Loucy (cell line): Measurements from ENCODE around the gene FOXK1.
"Not testable (repeated sequence)": the region's sequence is repeated elsewhere in the genome, so short reads cannot be mapped to it uniquely, and the experiment has no call there.

Experiments used
- H2AFZ ChIP-seq: fragments of 200-600 bp; sonication (generic); 2 replicates; pipeline ENCODE4 v1.6.0; 2016; ENCODE audit warnings: antibody characterized with exemption, mild to moderate bottlenecking, low read length, moderate library complexity
- H3F3A ChIP-seq: fragments of 200-600 bp; 2 replicates; pipeline ENCODE4 v1.6.0; 2016; ENCODE audit warnings: antibody characterized with exemption, low read depth, mild to moderate bottlenecking
- H3K27me3 ChIP-seq: fragments of 200-600 bp; sonication (generic); 2 replicates; pipeline ENCODE4 v1.6.1; 2014; ENCODE audit warnings: low read length, mild to moderate bottlenecking; ENCODE audit not compliant: insufficient read depth, poor library complexity, severe bottlenecking
- H3K36me3 ChIP-seq: fragments of 200-600 bp; sonication (generic); 2 replicates; pipeline ENCODE4 v1.6.1; 2016; ENCODE audit warnings: low read length; ENCODE audit not compliant: insufficient read depth
- H3K4me1 ChIP-seq: fragments of 200-600 bp; sonication (generic); 2 replicates; pipeline ENCODE4 v1.5.1; 2014; ENCODE audit warnings: low read length, mild to moderate bottlenecking; ENCODE audit not compliant: insufficient read depth, poor library complexity, severe bottlenecking
- H3K4me2 ChIP-seq: fragments of 200-600 bp; sonication (generic); 2 replicates; pipeline ENCODE4 v1.6.0; 2014; ENCODE audit warnings: antibody characterized with exemption, low read length, low read depth, mild to moderate bottlenecking; ENCODE audit not compliant: poor library complexity, severe bottlenecking
- H3K4me3 ChIP-seq: fragments of 200-600 bp; sonication (generic); 2 replicates; pipeline ENCODE4 v1.5.1; 2014; ENCODE audit warnings: low read length, mild to moderate bottlenecking, mixed read lengths; ENCODE audit not compliant: poor library complexity, severe bottlenecking
- H3K79me2 ChIP-seq: fragments of 200-600 bp; sonication (generic); 2 replicates; pipeline ENCODE4 v1.6.1; 2014; ENCODE audit warnings: low read length; ENCODE audit not compliant: insufficient read depth
- H3K9ac ChIP-seq: fragments of 200-600 bp; sonication (generic); 2 replicates; pipeline ENCODE4 v1.6.0; 2014; ENCODE audit warnings: mild to moderate bottlenecking, low read depth, low read length, moderate library complexity; ENCODE audit not compliant: poor library complexity, severe bottlenecking
- H3K9me2 ChIP-seq: fragments of 200-600 bp; sonication (generic); replicated peaks from 2 replicates; pipeline ENCODE4 v1.6.1; 2016; ENCODE audit warnings: low read depth, low read length, mixed read lengths
- H3K9me3 ChIP-seq: fragments of 200-600 bp; sonication (generic); 2 replicates; pipeline ENCODE4 v1.6.1; 2014; ENCODE audit warnings: mild to moderate bottlenecking, antibody characterized with exemption, low read length, low read depth; ENCODE audit not compliant: insufficient read depth
- H4K20me1 ChIP-seq: fragments of 200-600 bp; sonication (generic); 2 replicates; pipeline ENCODE4 v1.6.0; 2014; ENCODE audit warnings: antibody characterized with exemption, low read length, mild to moderate bottlenecking; ENCODE audit not compliant: insufficient read depth, poor library complexity, severe bottlenecking
- EZH2phosphoT487 ChIP-seq: fragments of 200-600 bp; IDR thresholded peaks from 2 replicates; pipeline ENCODE4 v1.6.1; 2018; ENCODE audit warnings: antibody characterized with exemption, mild to moderate bottlenecking, moderate library complexity, borderline replicate concordance
- TF ChIP-seq, protein P1 (sequence below): fragments of 200-600 bp; sonication (generic); conservative IDR thresholded peaks from 2 replicates; pipeline ENCODE4 v1.5.1; 2014; ENCODE audit warnings: mild to moderate bottlenecking, antibody characterized with exemption, low read length

Gene FOXK1

DNA sequence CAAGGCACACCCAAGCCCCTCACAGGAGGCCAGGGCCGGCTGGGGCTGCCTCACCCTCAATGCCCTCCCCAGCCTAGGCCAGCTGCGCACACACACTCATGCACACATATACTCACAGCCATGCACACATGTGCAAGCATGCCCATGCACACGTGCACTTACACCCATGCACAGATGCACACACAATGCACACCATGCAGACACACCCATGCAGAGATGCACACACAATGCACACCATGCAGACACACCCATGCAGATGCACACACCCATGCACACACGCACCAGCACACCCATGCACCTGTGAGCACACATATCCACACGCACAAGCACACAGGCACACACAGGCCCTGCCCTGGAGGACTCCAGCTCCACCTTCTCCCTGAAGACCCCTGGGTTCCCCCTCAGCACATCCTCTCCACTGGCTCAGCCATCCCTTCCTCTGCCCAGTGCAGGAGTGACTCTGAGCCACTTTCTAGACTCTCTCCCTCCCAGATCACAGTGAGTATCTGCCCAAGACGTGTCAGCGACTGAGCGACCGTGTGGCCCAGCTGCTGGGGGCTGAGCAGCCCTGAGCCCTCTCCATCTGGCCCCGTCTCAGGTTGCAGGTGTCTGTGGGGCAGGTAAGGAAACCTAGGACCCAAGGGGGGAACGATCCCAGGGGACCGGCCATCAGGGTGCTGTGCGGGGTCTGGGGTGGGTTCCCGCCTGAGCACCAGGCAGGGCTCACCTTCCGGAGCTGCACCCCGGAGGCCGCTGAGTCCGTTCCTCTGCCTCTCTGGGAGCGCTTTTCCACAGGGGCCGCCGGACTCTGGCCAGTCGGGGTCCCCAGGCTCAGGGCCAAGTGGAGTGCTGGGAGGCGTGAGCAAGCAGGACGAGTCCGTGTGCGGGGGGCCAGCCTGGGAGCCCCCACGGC, 119.1 kb downstream of the FOXK1 start:
- H3K4me1 ChIP-seq: no peaks in the 10 kb centered on the region
- no peaks in the 10 kb centered on the region for H3K27me3 ChIP-seq
- no peaks in the 10 kb centered on the region for H3F3A ChIP-seq
- no peaks in the 10 kb centered on the region for H3K79me2 ChIP-seq
- H3K9me2 ChIP-seq: no peaks in the 10 kb centered on the region
- H3K36me3 ChIP-seq: no peaks in the 10 kb centered on the region
- H3K4me2 ChIP-seq: no peak overlapping the region
- H2AFZ ChIP-seq: no peak overlapping the region
- H3K9me3 ChIP-seq: no peaks in the 10 kb centered on the region
- TF ChIP-seq, protein P1, sequence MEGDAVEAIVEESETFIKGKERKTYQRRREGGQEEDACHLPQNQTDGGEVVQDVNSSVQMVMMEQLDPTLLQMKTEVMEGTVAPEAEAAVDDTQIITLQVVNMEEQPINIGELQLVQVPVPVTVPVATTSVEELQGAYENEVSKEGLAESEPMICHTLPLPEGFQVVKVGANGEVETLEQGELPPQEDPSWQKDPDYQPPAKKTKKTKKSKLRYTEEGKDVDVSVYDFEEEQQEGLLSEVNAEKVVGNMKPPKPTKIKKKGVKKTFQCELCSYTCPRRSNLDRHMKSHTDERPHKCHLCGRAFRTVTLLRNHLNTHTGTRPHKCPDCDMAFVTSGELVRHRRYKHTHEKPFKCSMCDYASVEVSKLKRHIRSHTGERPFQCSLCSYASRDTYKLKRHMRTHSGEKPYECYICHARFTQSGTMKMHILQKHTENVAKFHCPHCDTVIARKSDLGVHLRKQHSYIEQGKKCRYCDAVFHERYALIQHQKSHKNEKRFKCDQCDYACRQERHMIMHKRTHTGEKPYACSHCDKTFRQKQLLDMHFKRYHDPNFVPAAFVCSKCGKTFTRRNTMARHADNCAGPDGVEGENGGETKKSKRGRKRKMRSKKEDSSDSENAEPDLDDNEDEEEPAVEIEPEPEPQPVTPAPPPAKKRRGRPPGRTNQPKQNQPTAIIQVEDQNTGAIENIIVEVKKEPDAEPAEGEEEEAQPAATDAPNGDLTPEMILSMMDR: no peak
- TF ChIP-seq EZH2phosphoT487: no peak
- no peaks in the 10 kb centered on the region for H4K20me1 ChIP-seq
- no peak overlapping the region for H3K9ac ChIP-seq
- H3K4me3 ChIP-seq: no peak overlapping the region

DNA sequence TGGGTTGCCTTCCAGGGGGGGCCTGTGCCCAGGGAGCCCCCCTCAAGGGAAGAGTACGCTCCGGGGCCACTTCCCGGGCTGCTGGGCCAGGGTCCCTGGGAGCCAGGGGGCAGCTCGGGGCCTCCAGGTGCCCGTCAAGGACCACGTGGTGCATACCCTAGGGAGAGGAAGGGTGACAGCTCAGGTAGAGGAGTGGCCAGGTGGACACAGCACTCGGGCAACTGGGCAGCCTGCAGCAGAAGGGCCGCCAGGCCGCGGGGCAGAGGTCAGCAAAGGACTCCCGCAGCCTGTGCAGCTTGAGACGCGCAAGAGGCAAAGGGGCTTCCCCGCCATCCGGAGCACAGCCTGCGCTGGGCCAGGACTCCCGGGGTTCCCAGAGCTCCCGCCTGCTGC, 119.7 kb downstream of the FOXK1 start:
- H3K4me2 ChIP-seq: no peak overlapping the region
- H3K4me1 ChIP-seq: no peaks in the 10 kb centered on the region

DNA sequence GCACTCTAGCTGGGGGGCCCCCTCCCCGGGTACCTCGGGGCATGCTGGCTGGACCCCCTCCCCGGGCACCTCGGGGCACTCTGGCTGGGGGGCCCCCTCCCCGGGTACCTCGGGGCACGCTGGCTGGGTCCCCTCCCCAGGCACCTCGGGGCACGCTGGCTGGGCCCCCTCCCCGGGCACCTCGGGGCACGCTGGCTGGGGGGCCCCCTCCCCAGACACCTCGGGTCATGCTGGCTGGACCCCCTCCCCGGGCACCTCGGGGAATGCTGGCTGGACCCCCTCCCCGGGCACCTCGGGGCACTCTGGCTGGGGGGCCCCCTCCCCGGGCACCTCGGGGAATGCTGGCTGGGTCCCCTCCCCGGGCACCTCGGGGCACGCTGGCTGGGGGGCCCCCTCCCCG, 120.5 kb downstream of the FOXK1 start:
- H3K4me2 ChIP-seq, H3K9me3 ChIP-seq, H3K9me2 ChIP-seq, H3K4me1 ChIP-seq, H3F3A ChIP-seq, H3K27me3 ChIP-seq, H3K4me3 ChIP-seq, H3K36me3 ChIP-seq, H3K9ac ChIP-seq, H3K79me2 ChIP-seq, H2AFZ ChIP-seq, H4K20me1 ChIP-seq: not testable (repeated sequence)

More for the DNA sequence above, 119.7 kb downstream of the FOXK1 start:
- Histone ChIP-seq H3K9me3 (no peaks in the 10 kb centered on the region), H3K79me2 (no peaks in the 10 kb centered on the region), H3K36me3 (no peaks in the 10 kb centered on the region), H2AFZ (no peak overlapping the region), H3K4me3 (no peak overlapping the region), H4K20me1 (no peaks in the 10 kb centered on the region), H3K27me3 (no peaks in the 10 kb centered on the region), H3K9ac (no peak overlapping the region), H3F3A (no peaks in the 10 kb centered on the region), H3K9me2 (no peaks in the 10 kb centered on the region)
- TF ChIP-seq EZH2phosphoT487: no peak
- TF ChIP-seq, protein P1: no peak
